Stomach (tissue), 4 donors: ENCODE measurements around the gene ZFTA.

Experiments
- EP300 ChIP-seq: sonication (generic); formaldehyde crosslinking; IDR thresholded peaks from one replicate; pipeline ENCODE4 v1.6.1; 2017; ENCODE audit warnings: antibody characterized with exemption
- POLR2AphosphoS5 ChIP-seq, 3 donors: sonication (generic); formaldehyde crosslinking; IDR thresholded peaks; one replicate each; pipeline ENCODE4 v1.6.1; 2016; ENCODE audit warnings: antibody characterized with exemption in 3 of 3
- TF ChIP-seq, protein P1 (sequence below), 7 experiments: fragments of 450-650 bp in 4 of 7; fragments of 200-600 bp in 3 of 7; sonication (generic) in 3 of 7; IDR thresholded peaks; one replicate each; pipeline ENCODE4 v1.5.1; 2016 to 2019; ENCODE audit warnings: antibody characterized with exemption in 7 of 7, control low read depth in 2 of 7, mild to moderate bottlenecking in 1 of 7

DNA sequence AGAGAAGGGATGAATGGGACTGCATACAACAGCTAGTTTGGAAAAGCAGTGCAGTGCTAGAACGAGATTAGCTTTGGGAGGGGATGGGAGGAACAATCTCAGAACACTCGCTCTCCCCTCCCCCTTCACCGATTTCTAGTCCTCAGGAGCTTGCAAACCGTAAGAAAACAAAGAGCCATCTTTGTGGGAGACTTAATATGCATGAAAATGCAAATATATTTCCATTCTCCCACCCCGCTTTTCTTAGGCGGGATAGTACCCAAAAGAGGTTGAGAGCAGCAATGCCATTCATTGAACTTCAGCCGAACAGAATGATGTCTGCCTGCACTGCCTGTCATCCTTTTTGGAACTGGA is 45.8 kb upstream of the ZFTA start:
- TF ChIP-seq, protein P1, sequence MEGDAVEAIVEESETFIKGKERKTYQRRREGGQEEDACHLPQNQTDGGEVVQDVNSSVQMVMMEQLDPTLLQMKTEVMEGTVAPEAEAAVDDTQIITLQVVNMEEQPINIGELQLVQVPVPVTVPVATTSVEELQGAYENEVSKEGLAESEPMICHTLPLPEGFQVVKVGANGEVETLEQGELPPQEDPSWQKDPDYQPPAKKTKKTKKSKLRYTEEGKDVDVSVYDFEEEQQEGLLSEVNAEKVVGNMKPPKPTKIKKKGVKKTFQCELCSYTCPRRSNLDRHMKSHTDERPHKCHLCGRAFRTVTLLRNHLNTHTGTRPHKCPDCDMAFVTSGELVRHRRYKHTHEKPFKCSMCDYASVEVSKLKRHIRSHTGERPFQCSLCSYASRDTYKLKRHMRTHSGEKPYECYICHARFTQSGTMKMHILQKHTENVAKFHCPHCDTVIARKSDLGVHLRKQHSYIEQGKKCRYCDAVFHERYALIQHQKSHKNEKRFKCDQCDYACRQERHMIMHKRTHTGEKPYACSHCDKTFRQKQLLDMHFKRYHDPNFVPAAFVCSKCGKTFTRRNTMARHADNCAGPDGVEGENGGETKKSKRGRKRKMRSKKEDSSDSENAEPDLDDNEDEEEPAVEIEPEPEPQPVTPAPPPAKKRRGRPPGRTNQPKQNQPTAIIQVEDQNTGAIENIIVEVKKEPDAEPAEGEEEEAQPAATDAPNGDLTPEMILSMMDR (IDR thresholded peaks at IDR 0.05) = no peak
- TF ChIP-seq EP300 = no peak
- no peak for TF ChIP-seq POLR2AphosphoS5 (IDR thresholded peaks at IDR 0.05)
